Measurements from ENCODE around the gene MAPKBP1. TPM values are rescaled to one million over a fixed set of nuclear protein-coding genes. Genes with fewer than 3 reads are reported as not detected.
"Not testable (repeated sequence)": the region's sequence is repeated elsewhere in the genome, so short reads cannot be mapped to it uniquely, and the experiment has no call there.

The MAPKBP1 gene, protein sequence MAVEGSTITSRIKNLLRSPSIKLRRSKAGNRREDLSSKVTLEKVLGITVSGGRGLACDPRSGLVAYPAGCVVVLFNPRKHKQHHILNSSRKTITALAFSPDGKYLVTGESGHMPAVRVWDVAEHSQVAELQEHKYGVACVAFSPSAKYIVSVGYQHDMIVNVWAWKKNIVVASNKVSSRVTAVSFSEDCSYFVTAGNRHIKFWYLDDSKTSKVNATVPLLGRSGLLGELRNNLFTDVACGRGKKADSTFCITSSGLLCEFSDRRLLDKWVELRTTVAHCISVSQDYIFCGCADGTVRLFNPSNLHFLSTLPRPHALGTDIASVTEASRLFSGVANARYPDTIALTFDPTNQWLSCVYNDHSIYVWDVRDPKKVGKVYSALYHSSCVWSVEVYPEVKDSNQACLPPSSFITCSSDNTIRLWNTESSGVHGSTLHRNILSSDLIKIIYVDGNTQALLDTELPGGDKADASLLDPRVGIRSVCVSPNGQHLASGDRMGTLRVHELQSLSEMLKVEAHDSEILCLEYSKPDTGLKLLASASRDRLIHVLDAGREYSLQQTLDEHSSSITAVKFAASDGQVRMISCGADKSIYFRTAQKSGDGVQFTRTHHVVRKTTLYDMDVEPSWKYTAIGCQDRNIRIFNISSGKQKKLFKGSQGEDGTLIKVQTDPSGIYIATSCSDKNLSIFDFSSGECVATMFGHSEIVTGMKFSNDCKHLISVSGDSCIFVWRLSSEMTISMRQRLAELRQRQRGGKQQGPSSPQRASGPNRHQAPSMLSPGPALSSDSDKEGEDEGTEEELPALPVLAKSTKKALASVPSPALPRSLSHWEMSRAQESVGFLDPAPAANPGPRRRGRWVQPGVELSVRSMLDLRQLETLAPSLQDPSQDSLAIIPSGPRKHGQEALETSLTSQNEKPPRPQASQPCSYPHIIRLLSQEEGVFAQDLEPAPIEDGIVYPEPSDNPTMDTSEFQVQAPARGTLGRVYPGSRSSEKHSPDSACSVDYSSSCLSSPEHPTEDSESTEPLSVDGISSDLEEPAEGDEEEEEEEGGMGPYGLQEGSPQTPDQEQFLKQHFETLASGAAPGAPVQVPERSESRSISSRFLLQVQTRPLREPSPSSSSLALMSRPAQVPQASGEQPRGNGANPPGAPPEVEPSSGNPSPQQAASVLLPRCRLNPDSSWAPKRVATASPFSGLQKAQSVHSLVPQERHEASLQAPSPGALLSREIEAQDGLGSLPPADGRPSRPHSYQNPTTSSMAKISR (N-terminal part only)
- 10 to 100 TPM; 12.5 to 31.6 TPM for total RNA-seq

DNA sequence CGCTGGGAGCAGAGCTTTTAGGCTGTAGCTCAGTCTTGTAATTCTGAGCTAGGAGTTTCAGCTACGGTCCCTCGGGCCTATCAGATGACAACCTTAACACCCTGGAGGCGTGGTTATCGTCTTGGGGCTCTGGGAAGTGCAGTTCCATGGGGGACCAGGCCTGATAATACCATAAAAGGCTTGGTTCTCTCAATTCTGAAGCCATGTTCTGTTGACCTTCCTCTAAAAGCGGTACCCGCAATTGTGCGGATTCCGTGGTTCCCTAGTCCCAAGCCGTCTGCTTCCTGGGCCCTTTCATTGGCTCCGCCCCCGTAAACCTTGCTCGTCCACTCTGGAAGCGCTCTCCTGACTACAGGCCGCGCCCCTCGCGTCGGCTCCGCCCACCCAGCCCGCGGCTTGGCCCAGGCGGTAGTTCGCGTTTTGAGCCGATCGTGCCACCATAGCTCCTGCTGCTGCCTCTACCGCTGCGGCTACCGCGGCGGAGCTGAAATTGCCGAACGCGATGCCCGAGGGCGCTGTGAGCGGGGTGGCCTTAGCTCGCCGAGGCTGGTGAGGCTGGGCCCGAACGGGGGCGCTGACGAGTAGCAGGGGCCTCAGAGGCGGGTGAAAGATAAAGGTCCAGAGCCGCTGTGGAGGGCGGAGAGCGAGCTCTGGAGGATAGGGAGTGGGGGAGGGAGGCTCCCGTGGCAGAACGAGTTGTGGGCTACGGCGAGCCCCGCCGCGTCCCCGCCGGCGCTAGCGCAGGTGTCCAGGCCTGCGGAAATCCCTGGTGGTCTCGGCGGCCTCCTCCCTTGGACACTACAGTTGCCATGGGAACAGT is at the start of gene MAPKBP1:
MAPKBP1 (plus strand) TSS at position 423 of the 820 bp plus-strand sequence. CDS start 792 bp downstream, outside the sequence.
- TF ChIP-seq CTCF (IDR thresholded peaks at IDR 0.05): peak; percentile 24 to 81 (median 71)
- TF ChIP-seq POLR2A (IDR thresholded peaks at IDR 0.05): peak; percentile 20 to 68 (median 60)
- Histone ChIP-seq H3K36me3 (replicated peaks in 1 of 2; ENCODE audit: insufficient read depth in 1 of 2, low read depth in 2 of 2) (no peaks in the 10 kb centered on the region), H3K27me3 (no peaks in the 10 kb centered on the region), H3K27ac (peak within 1 kb of the TSS; percentile 69 to 91 (median 82)), H3K4me3 (peak within 1 kb of the TSS; percentile 24 to 83), H3K9me3 (no peaks in the 10 kb centered on the region), H3K4me1 (peaks cover 37% of the 10 kb centered on the region)
- intact Hi-C loops (cut with DNase I): no loop called here
- DNase-seq (peak; percentile 97 to 99 (median 98)), ATAC-seq (peak; percentile 97)
- WGBS, 2 donors: 0% methylated on average over 27 to 62 of the region's 62 CpGs

- Histone ChIP-seq H3K27me3 (no peaks in the 10 kb centered on the region), H3K27ac (no peak overlapping the region), H3K9me3 (no peaks in the 10 kb centered on the region), H3K4me1 (no peaks in the 10 kb centered on the region), H3K4me3 (no peak overlapping the region), H3K36me3 (replicated peaks in 1 of 2; ENCODE audit: insufficient read depth in 1 of 2, low read depth in 2 of 2) (peaks cover 0 to 2% of the 10 kb centered on the region in 2 donors)
- TF ChIP-seq POLR2A (IDR thresholded peaks at IDR 0.05) (no peak), CTCF (IDR thresholded peaks at IDR 0.05) (no peak)
- DNase-seq (no peak), ATAC-seq (no peak)
- WGBS, 2 donors: 95 to 97% methylated on average over 3 of the region's 3 CpGs
- intact Hi-C loops (cut with DNase I): no loop called here
Observed at GRCh38 chr15:41727143-41727542, 47.1 kb upstream of the MAPKBP1 start.

DNA sequence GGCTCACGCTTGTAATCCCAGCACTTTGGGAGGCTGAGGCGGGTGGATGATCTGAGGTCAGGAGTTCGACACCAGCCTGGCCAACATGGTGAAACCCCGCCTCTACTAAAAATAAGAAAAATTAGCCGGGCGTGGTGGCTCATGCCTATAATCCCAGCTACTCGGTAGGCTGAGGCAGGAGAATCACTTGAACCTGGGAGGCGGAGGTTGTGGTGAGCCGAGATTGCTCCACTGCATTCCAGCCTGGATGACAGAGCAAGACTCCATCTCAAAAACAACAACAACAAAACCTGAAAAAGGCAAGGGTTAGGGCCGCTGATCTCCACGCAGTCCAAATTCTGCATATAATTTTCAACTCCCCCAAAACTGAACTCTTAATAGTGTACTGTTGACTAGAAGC is 46.2 kb upstream of the MAPKBP1 start:
- H3K9me3 ChIP-seq; H3K27me3 ChIP-seq; intact Hi-C loops (cut with DNase I); H3K4me3 ChIP-seq; DNase-seq; H3K4me1 ChIP-seq; H3K36me3 ChIP-seq (replicated peaks in 1 of 2; ENCODE audit: insufficient read depth in 1 of 2, low read depth in 2 of 2); H3K27ac ChIP-seq; ATAC-seq: not testable (repeated sequence)
- WGBS, 2 donors: 92 to 97% methylated on average over 11 of the region's 11 CpGs

DNA sequence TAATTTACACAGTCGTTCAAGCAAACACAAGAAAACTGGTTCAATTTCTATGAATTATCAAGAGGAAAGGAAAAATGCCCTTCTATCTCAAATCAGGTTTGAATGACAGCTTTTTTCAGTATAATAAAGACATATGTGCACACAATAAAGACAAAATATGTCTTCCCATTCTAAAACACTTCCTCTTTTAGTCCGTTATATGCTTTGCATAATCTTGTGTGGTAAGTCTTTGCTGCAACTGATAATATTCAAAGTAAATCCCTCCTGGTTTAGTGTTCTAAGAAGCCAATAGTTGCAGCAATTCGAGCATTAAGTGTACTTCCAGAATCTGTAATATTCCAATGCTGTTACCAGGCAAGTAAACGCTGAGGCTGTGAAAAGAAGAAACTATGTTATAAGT is 43.7 kb upstream of the MAPKBP1 start:
- Histone ChIP-seq H3K9me3 (no peaks in the 10 kb centered on the region), H3K27me3 (no peaks in the 10 kb centered on the region), H3K27ac (no peak overlapping the region), H3K4me1 (no peaks in the 10 kb centered on the region), H3K36me3 (replicated peaks in 1 of 2; ENCODE audit: insufficient read depth in 1 of 2, low read depth in 2 of 2) (peaks cover 5% of the 10 kb centered on the region in 2 donors), H3K4me3 (no peak overlapping the region)
- DNase-seq (no peak), ATAC-seq (no peak)
- TF ChIP-seq CTCF (IDR thresholded peaks at IDR 0.05) (no peak), POLR2A (IDR thresholded peaks at IDR 0.05) (no peak)
- intact Hi-C loops (cut with DNase I): no loop called here
- 54 to 78% methylated on average over 4 of the region's 4 CpGs for WGBS, 2 donors
